OCI-LY7 (cell line): ENCODE results near the gene TMEM126A. TPM values are rescaled to one million over a fixed set of nuclear protein-coding genes. Genes with fewer than 3 reads are reported as not detected.

Experiments
- BruUV-seq: library from RNA; stranded (reverse); fragments of 400-500 nt; replicated peaks from 2 replicates; lab custom pipeline; 2021; lab: Mats Ljungman, UMichigan
- CTCF ChIA-PET: fragments of 300-600 bp; sonication (Branson Sonifier 250); formaldehyde crosslinking; loops from one replicate; lab custom pipeline; 2022; ENCODE audit warnings: antibody characterized with exemption; ENCODE audit not compliant: unreplicated experiment; lab: Charles Lee
- POLR2A ChIA-PET: fragments of 300-600 bp; sonication (Branson Sonifier 250); formaldehyde crosslinking; loops from one replicate; lab custom pipeline; 2022; ENCODE audit warnings: antibody characterized with exemption; lab: Charles Lee
- DNase-seq: peaks from one replicate; pipeline ENCODE4 v3.0.0-alpha.2; 2015; ENCODE audit warnings: low spot score
- H2AFZ ChIP-seq: fragments of 200-600 bp; sonication (generic), shearing (Covaris generic); 2 replicates; pipeline ENCODE4 v1.6.1; 2014; ENCODE audit warnings: mild to moderate bottlenecking, antibody characterized with exemption, low read length, moderate library complexity
- H3K27ac ChIP-seq: fragments of 200-600 bp; sonication (generic); 2 replicates; pipeline ENCODE4 v1.5.1; 2014; ENCODE audit warnings: mixed run types, low read depth, mild to moderate bottlenecking, moderate library complexity, low read length, inconsistent platforms; ENCODE audit not compliant: poor library complexity, severe bottlenecking
- H3K36me3 ChIP-seq: fragments of 200-600 bp; sonication (generic); 2 replicates; pipeline ENCODE4 v1.6.1; 2014; ENCODE audit warnings: mild to moderate bottlenecking, antibody characterized with exemption, low read length, moderate library complexity, mixed read lengths; ENCODE audit not compliant: insufficient read depth
- H3K4me1 ChIP-seq: fragments of 200-600 bp; sonication (generic); 2 replicates; pipeline ENCODE4 v1.5.1; 2014; ENCODE audit warnings: mild to moderate bottlenecking, low read length; ENCODE audit not compliant: insufficient read depth, poor library complexity, severe bottlenecking
- H3K4me2 ChIP-seq: fragments of 200-600 bp; sonication (generic); 2 replicates; pipeline ENCODE4 v1.6.1; 2014; ENCODE audit warnings: mild to moderate bottlenecking, low read length
- H3K4me3 ChIP-seq: fragments of 200-600 bp; sonication (generic); 2 replicates; pipeline ENCODE4 v1.5.1; 2014; ENCODE audit warnings: mild to moderate bottlenecking, low read depth, low read length; ENCODE audit not compliant: poor library complexity, severe bottlenecking
- H3K79me2 ChIP-seq: fragments of 200-600 bp; sonication (generic); 2 replicates; pipeline ENCODE4 v1.6.1; 2016; ENCODE audit warnings: low read depth, mild to moderate bottlenecking, low read length, moderate library complexity, mixed read lengths; ENCODE audit not compliant: insufficient read depth
- H3K9me2 ChIP-seq: fragments of 200-600 bp; sonication (generic); 2 replicates; pipeline ENCODE4 v1.6.1; 2016; ENCODE audit warnings: mild to moderate bottlenecking, low read length, mixed read lengths; ENCODE audit not compliant: insufficient read depth
- H3K9me3 ChIP-seq: fragments of 200-600 bp; sonication (generic); 2 replicates; pipeline ENCODE4 v1.6.1; 2014; ENCODE audit warnings: mild to moderate bottlenecking, mixed run types, low read length, mixed read lengths
- H4K20me1 ChIP-seq: fragments of 200-600 bp; sonication (generic); 2 replicates; pipeline ENCODE4 v1.6.1; 2014; ENCODE audit warnings: mild to moderate bottlenecking, antibody characterized with exemption, low read length, moderate library complexity, mixed read lengths; ENCODE audit not compliant: insufficient read depth
- EZH2phosphoT487 ChIP-seq: fragments of 200-600 bp; sonication (generic); IDR thresholded peaks from 2 replicates; pipeline ENCODE4 v1.6.1; 2018; ENCODE audit warnings: low read depth, borderline replicate concordance, mild to moderate bottlenecking, mixed run types, antibody characterized with exemption, low read length, moderate library complexity, mixed read lengths
- intact Hi-C: fragments of 100-400 bp; cut with micrococcal nuclease; formaldehyde crosslinking; loops from one replicate; pipeline ENCODE4 v1.10.0; 2022; ENCODE audit not compliant: unreplicated experiment
- total RNA-seq, 2 experiments: library from RNA; depleted of rRNA in 1 of 2; stranded (reverse); fragments of >200 nt in 1 of 2; shearing (Covaris generic) in 1 of 2; gene quantifications; 2 replicates each; pipeline ENCODE4 v1.2.3, GENCODE V29; 2014 to 2022
- TF ChIP-seq, protein P1 (sequence below): fragments of 200-600 bp; sonication (generic); conservative IDR thresholded peaks from 2 replicates; pipeline ENCODE4 v1.5.1; 2014; ENCODE audit warnings: mild to moderate bottlenecking, antibody characterized with exemption, low read length, moderate library complexity, mixed read lengths

Gene TMEM126A
- total RNA-seq, 2 experiments from 2014 or later = 16.8 to 25.6 TPM

GRCh38 chr11:85627998-85628770, 19.6 kb upstream of the TMEM126A start, which contains the start of gene TMEM126B:
Gene TMEM126B (plus strand): TSS chr11:85628593. CDS start chr11:85628608, 15 bp downstream.
- H3K9me2 ChIP-seq = no peaks in the 10 kb centered on the region
- POLR2A ChIA-PET = interaction anchor here (0.5 to 4.2 kb wide), 15 partner anchors 12 to 1860 kb away, joined by 3 to 41 read pairs (median 4); partner anchors contain the start of genes HIKESHI and TMEM126A
- no peaks in the 10 kb centered on the region for H3K9me3 ChIP-seq
- DNase-seq = peak; percentile 96
- H3K27ac ChIP-seq = peak within 1 kb of the TSS; percentile 40
- no peaks in the 10 kb centered on the region for H4K20me1 ChIP-seq
- peaks cover 26% of the 10 kb centered on the region for H3K36me3 ChIP-seq
- peaks cover 41% of the 10 kb centered on the region for H3K79me2 ChIP-seq
- intact Hi-C loops = loop anchor here (1.0 to 10.0 kb wide), 3 partner anchors 37 to 617 kb away; partner anchors contain the start of genes CREBZF and PICALM
- H3K4me1 ChIP-seq = peaks cover 35% of the 10 kb centered on the region
- TF ChIP-seq EZH2phosphoT487 = no peak
- TF ChIP-seq, protein P1, sequence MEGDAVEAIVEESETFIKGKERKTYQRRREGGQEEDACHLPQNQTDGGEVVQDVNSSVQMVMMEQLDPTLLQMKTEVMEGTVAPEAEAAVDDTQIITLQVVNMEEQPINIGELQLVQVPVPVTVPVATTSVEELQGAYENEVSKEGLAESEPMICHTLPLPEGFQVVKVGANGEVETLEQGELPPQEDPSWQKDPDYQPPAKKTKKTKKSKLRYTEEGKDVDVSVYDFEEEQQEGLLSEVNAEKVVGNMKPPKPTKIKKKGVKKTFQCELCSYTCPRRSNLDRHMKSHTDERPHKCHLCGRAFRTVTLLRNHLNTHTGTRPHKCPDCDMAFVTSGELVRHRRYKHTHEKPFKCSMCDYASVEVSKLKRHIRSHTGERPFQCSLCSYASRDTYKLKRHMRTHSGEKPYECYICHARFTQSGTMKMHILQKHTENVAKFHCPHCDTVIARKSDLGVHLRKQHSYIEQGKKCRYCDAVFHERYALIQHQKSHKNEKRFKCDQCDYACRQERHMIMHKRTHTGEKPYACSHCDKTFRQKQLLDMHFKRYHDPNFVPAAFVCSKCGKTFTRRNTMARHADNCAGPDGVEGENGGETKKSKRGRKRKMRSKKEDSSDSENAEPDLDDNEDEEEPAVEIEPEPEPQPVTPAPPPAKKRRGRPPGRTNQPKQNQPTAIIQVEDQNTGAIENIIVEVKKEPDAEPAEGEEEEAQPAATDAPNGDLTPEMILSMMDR = no peak
- CTCF ChIA-PET = interaction anchor here (1.9 to 2.2 kb wide), 2 partner anchors 9 to 20 kb away, joined by 5 read pairs; partner anchors contain the start of gene TMEM126A
- peak within 1 kb of the TSS; percentile 96 for H3K4me3 ChIP-seq
- peak within 1 kb of the TSS; percentile 98 for H3K4me2 ChIP-seq
- peak within 1 kb of the TSS; percentile 92 for H2AFZ ChIP-seq
- TSS peak; percentile 85 for BruUV-seq

DNA sequence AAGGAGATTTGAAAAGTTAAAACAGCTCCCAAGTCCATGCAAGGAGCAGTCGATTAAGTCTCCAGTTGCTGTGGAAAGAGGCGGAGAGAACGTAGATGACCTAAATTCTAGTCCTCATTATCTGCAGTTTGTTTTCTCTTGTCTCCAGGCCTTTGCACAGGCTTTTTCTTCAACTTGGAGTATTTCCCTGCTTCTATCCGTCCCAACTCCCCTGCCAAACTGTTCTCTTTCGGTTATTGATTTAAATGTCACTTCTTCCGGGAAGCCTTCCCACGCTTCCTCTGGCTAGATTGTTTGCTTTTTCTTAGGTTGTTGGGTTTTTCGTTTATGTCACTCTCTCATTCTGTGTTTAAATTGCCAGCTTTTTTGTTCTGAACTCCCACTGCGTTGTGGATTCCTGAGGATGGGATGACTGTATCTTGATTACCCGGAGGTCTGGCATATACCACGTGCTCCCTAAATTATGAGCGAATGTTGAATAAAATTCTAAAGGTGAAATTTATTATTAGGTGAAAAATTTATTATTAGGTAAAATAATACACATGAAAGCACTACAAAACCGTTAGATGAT, 18.9 kb upstream of the TMEM126A start:
- Histone ChIP-seq H3K4me1 (peaks cover 35% of the 10 kb centered on the region), H2AFZ (peak overlapping the region; percentile 92; the same call in 1 of the 2 replicates), H3K4me3 (peak overlapping the region; percentile 96), H3K79me2 (peaks cover 46% of the 10 kb centered on the region), H3K4me2 (peak overlapping the region; percentile 79), H3K9me3 (no peaks in the 10 kb centered on the region), H3K27ac (peak overlapping the region; percentile 40), H4K20me1 (no peaks in the 10 kb centered on the region), H3K9me2 (no peaks in the 10 kb centered on the region), H3K36me3 (peaks cover 32% of the 10 kb centered on the region)
- BruUV-seq = TSS peak; percentile 74
- CTCF ChIA-PET = interaction anchor here (1.9 to 2.2 kb wide), 2 partner anchors 8 to 19 kb away, joined by 5 read pairs; partner anchors contain the start of gene TMEM126A
- TF ChIP-seq, protein P1 = no peak
- no peak for TF ChIP-seq EZH2phosphoT487
- POLR2A ChIA-PET = interaction anchor here (0.8 to 4.2 kb wide), 8 partner anchors 13 to 83 kb away, joined by 3 to 41 read pairs (median 4); partner anchors contain the start of gene TMEM126A
- intact Hi-C loops = loop anchor here (1.0 to 10.0 kb wide), 3 partner anchors 36 to 616 kb away; partner anchors contain the start of genes CREBZF and PICALM
- DNase-seq = no peak
